ENCODE data around the gene ARHGEF4. TPM values are rescaled to one million over a fixed set of nuclear protein-coding genes. Genes with fewer than 3 reads are reported as not detected.

ARHGEF4 gene
- total RNA-seq, 1 donor from 2014 or later, result 9.3 TPM

- Histone ChIP-seq H3K4me3 (ENCODE audit: low read depth, low read length) (no peak overlapping the region), H3K27me3 (ENCODE audit: control insufficient read depth, insufficient read depth, low read length) (peaks cover 14% of the 10 kb centered on the region), H3K36me3 (ENCODE audit: control insufficient read depth, insufficient read depth, low read length) (no peaks in the 10 kb centered on the region)
- no peak for TF ChIP-seq CTCF (IDR thresholded peaks at IDR 0.05; ENCODE audit: insufficient read depth, low read length, poor library complexity, severe bottlenecking)
- DNase-seq (ENCODE audit: low read depth), result no peak
Observed at GRCh38 chr2:130911482-130911881, 74.8 kb downstream of the ARHGEF4 start.

- peaks cover 19% of the 10 kb centered on the region for H3K27me3 ChIP-seq (ENCODE audit: control insufficient read depth, insufficient read depth, low read length)
- H3K4me3 ChIP-seq (ENCODE audit: low read depth, low read length), result no peak overlapping the region
- no peak for DNase-seq (ENCODE audit: low read depth)
- no peak for TF ChIP-seq CTCF (IDR thresholded peaks at IDR 0.05; ENCODE audit: insufficient read depth, low read length, poor library complexity, severe bottlenecking)
- no peaks in the 10 kb centered on the region for H3K36me3 ChIP-seq (ENCODE audit: control insufficient read depth, insufficient read depth, low read length)
Observed at GRCh38 chr2:130911996-130912395, 75.3 kb downstream of the ARHGEF4 start.

DNA sequence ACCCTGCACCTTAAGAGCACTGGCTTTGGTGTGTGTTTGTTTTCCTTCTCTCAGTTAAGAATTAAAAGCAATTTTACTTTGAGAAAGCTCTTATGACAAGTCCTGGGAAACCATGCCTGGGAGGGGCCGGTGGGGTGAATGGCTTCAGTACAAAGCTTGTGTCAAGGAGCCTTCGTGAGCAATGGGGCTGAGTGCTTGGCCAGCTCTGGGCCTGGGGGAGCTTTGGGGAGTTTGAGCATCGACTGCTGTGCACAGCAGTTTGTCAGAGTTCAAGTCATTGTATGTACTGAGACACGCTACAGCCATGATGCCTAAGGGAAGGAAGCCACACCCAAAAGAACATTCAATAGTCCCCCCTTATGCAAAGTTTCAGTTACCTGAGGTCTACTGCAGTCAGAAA lies 75.8 kb downstream of the ARHGEF4 start:
- Histone ChIP-seq H3K27me3 (ENCODE audit: control insufficient read depth, insufficient read depth, low read length) (peaks cover 24% of the 10 kb centered on the region), H3K4me3 (ENCODE audit: low read depth, low read length) (no peak overlapping the region), H3K36me3 (ENCODE audit: control insufficient read depth, insufficient read depth, low read length) (no peaks in the 10 kb centered on the region)
- no peak for DNase-seq (ENCODE audit: low read depth)
- TF ChIP-seq CTCF (IDR thresholded peaks at IDR 0.05; ENCODE audit: insufficient read depth, low read length, poor library complexity, severe bottlenecking), result no peak

DNA sequence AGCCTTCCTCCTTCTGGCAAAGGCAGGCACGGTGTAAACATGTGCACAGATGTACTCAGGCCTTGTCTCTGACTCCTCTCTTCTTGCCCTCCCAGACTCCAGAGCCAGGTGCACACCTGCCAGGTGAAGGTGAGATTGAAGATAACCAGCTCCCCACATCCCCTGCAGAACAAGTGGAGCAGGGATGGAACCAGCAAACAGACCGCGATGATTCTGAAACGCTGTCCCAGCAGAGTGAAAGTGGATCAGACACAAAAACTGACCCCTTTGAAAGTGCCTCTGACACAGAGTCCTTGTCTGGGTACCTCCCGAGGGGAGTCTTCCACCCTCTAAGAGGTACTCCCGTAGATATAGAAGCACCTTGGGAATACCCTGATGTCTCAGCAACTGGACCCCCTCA lies 77.2 kb downstream of the ARHGEF4 start:
- Histone ChIP-seq H3K36me3 (ENCODE audit: control insufficient read depth, insufficient read depth, low read length) (no peaks in the 10 kb centered on the region), H3K27me3 (ENCODE audit: control insufficient read depth, insufficient read depth, low read length) (peaks cover 28% of the 10 kb centered on the region), H3K4me3 (ENCODE audit: low read depth, low read length) (no peak overlapping the region)
- no peak for TF ChIP-seq CTCF (IDR thresholded peaks at IDR 0.05; ENCODE audit: insufficient read depth, low read length, poor library complexity, severe bottlenecking)
- DNase-seq (ENCODE audit: low read depth), result no peak

GRCh38 chr2:130915149-130915548 lies 78.4 kb downstream of the ARHGEF4 start:
- DNase-seq (ENCODE audit: low read depth), result no peak
- TF ChIP-seq CTCF (IDR thresholded peaks at IDR 0.05; ENCODE audit: insufficient read depth, low read length, poor library complexity, severe bottlenecking), result no peak
- H3K4me3 ChIP-seq (ENCODE audit: low read depth, low read length), result no peak overlapping the region

DNA sequence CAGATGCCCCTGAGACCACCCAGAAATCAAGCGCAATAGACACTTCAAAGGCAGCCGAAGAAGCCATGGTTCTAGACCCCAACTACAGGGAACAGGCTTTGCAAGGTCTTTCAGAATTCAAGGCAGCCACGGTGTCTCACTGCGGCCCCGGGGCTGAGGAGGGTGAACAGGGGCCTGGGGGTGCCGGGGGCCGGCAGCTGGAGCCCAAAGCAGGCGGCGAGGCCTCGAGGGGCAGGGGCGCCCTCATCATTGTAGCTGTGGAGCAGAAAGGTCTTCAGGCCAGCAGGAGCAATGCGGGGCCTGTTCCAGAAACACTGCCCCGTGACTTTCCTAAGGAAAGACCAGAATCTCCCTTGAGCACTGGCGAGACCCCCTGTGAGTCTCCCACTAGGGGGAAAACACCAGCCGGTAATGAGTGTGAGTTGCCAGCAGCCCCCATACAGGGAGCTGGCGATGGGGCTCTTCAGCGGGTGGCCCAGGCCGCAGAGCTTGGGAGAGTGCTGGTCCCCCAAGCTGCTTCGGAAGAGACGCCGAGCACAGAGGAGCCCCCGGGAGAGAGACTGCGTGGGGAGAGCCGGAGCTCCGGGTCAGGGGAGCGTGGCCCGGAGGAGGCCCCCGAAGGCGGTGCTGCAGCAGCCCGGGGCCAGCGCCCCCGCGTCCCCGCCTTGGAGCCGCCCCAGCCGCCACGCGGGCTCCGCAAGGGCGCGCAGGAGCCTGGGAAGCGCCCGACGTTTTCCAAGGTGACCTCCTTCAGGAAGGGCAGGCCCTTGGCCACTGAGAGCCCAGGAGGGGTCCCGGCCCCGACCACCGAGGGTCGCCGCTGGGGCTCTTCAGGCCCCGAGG lies 79.1 kb downstream of the ARHGEF4 start:
- no peaks in the 10 kb centered on the region for H3K36me3 ChIP-seq (ENCODE audit: control insufficient read depth, insufficient read depth, low read length)
- H3K27me3 ChIP-seq (ENCODE audit: control insufficient read depth, insufficient read depth, low read length), result peaks cover 28% of the 10 kb centered on the region
- TF ChIP-seq CTCF (IDR thresholded peaks at IDR 0.05; ENCODE audit: insufficient read depth, low read length, poor library complexity, severe bottlenecking), result no peak
- DNase-seq (ENCODE audit: low read depth), result no peak
- no peak overlapping the region for H3K4me3 ChIP-seq (ENCODE audit: low read depth, low read length)

More at GRCh38 chr2:130915149-130915548, 78.4 kb downstream of the ARHGEF4 start:
- Histone ChIP-seq H3K27me3 (ENCODE audit: control insufficient read depth, insufficient read depth, low read length) (peaks cover 28% of the 10 kb centered on the region), H3K36me3 (ENCODE audit: control insufficient read depth, insufficient read depth, low read length) (no peaks in the 10 kb centered on the region)
